Measurements from ENCODE around the gene TMEM135.

DNA sequence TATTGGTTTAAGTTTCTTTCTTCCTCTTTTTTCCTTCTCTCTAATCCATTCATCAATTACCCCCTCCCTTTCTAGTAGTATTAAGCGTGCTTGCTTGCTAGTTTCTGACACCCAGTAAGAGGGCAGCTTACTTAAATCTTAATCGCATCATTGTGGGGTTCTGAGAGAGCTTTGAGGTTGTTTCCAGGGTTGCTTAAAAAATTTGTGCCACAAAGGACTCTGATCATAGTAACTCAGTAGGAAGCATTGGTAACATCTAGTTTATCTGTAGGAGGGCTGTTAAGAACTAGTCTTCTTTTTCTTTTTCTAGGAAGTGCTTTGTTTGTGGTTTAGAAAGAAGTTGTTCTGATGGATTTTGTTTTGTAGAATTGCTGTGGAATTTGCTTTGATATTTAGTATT is 45.3 kb downstream of the TMEM135 start:
- TF ChIP-seq, protein P1, sequence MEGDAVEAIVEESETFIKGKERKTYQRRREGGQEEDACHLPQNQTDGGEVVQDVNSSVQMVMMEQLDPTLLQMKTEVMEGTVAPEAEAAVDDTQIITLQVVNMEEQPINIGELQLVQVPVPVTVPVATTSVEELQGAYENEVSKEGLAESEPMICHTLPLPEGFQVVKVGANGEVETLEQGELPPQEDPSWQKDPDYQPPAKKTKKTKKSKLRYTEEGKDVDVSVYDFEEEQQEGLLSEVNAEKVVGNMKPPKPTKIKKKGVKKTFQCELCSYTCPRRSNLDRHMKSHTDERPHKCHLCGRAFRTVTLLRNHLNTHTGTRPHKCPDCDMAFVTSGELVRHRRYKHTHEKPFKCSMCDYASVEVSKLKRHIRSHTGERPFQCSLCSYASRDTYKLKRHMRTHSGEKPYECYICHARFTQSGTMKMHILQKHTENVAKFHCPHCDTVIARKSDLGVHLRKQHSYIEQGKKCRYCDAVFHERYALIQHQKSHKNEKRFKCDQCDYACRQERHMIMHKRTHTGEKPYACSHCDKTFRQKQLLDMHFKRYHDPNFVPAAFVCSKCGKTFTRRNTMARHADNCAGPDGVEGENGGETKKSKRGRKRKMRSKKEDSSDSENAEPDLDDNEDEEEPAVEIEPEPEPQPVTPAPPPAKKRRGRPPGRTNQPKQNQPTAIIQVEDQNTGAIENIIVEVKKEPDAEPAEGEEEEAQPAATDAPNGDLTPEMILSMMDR (IDR thresholded peaks at IDR 0.05): no peak
- no peak for TF ChIP-seq EZH2 (IDR thresholded peaks at IDR 0.05; ENCODE audit: borderline replicate concordance, insufficient read depth, low read depth, low read length, poor library complexity, severe bottlenecking)
